Suprapubic skin (tissue), 4 donors: Measurements from ENCODE around the gene MYH11.

Experiments used
- CTCF ChIP-seq, 2 donors: fragments of 200-600 bp in 1 of 2; fragments of 450-650 bp in 1 of 2; sonication (generic) in 1 of 2; IDR thresholded peaks; one replicate each; pipeline ENCODE4 v1.5.1; 2016 to 2019; ENCODE audit warnings: antibody characterized with exemption in 2 of 2, mild to moderate bottlenecking in 1 of 2, moderate library complexity in 1 of 2
- POLR2A ChIP-seq, 2 donors: fragments of 450-650 bp; IDR thresholded peaks; one replicate each; pipeline ENCODE4 v1.6.1; 2017; ENCODE audit warnings: antibody characterized with exemption in 2 of 2, mild to moderate bottlenecking in 2 of 2, moderate library complexity in 2 of 2
- POLR2AphosphoS5 ChIP-seq, 3 donors: sonication (generic); formaldehyde crosslinking; IDR thresholded peaks; one replicate each; pipeline ENCODE4 v1.6.1; 2017; ENCODE audit warnings: antibody characterized with exemption in 3 of 3

GRCh38 chr16:15829460-15829859, 27.4 kb downstream of the MYH11 start:
- TF ChIP-seq POLR2A (IDR thresholded peaks at IDR 0.05), result no peak
- TF ChIP-seq CTCF (IDR thresholded peaks at IDR 0.05), result no peak
- no peak for TF ChIP-seq POLR2AphosphoS5 (IDR thresholded peaks at IDR 0.05)
